Esophagus (tissue), 2 donors: ENCODE data around the gene LYPLA2. TPM values are rescaled to one million over a fixed set of nuclear protein-coding genes. Genes with fewer than 3 reads are reported as not detected.
A peak's percentile ranks its signal among the peaks of the same experiment; 100 is the strongest.
"Not testable (repeated sequence)": the region's sequence is repeated elsewhere in the genome, so short reads cannot be mapped to it uniquely, and the experiment has no call there.

Experiments used
- H3K27ac ChIP-seq, 2 donors: one replicate each; pipeline ENCODE4 v1.5.1; 2013; ENCODE audit warnings: low read depth in 2 of 2, mild to moderate bottlenecking in 2 of 2, inconsistent platforms in 1 of 2, low read length in 1 of 2, moderate library complexity in 1 of 2
- H3K27me3 ChIP-seq, 2 donors: one replicate each; pipeline ENCODE4 v1.6.1; 2013; ENCODE audit warnings: low read length in 2 of 2, control low read depth in 1 of 2, mild to moderate bottlenecking in 1 of 2; ENCODE audit not compliant: insufficient read depth in 2 of 2, control insufficient read depth in 1 of 2
- H3K36me3 ChIP-seq, 2 donors: one replicate each; pipeline ENCODE4 v1.6.1; 2013; ENCODE audit warnings: low read length in 1 of 2; ENCODE audit not compliant: control insufficient read depth in 2 of 2, insufficient read depth in 2 of 2
- H3K4me1 ChIP-seq, 2 donors: one replicate each; pipeline ENCODE4 v1.6.1; 2013; ENCODE audit warnings: low read length in 1 of 2; ENCODE audit not compliant: control insufficient read depth in 2 of 2, insufficient read depth in 2 of 2
- H3K4me3 ChIP-seq, 2 donors: one replicate each; pipeline ENCODE4 v1.5.1; 2013; ENCODE audit warnings: low read length in 2 of 2, mild to moderate bottlenecking in 2 of 2, low read depth in 1 of 2, moderate library complexity in 1 of 2
- H3K9me3 ChIP-seq, 2 donors: one replicate each; pipeline ENCODE4 v1.6.1; 2013; ENCODE audit warnings: mild to moderate bottlenecking in 2 of 2, low read depth in 1 of 2, low read length in 1 of 2, moderate library complexity in 1 of 2; ENCODE audit not compliant: control insufficient read depth in 2 of 2, insufficient read depth in 1 of 2
- WGBS, 2 donors: extraction: QIAGEN DNeasy Blood & Tissue Kit; methylation state at CpG; one replicate each; pipeline ENCODE4 v1.1.7; 2013; 5-methylcytosine and 5-hydroxymethylcytosine counted together
- polyA plus RNA-seq, 2 donors: library from polyadenylated mRNA; stranded (reverse); fragments of 200-250 nt; gene quantifications; one replicate each; pipeline ENCODE4 v1.2.3, GENCODE V29; 2013
- donor health status: healthy with polysubstance abuse.
- donor health status: Bipolar disorder and iron deficiency.

The LYPLA2 gene
- polyA plus RNA-seq, 2 donors, result 44.4 to 63.7 TPM

GRCh38 chr1:23825076-23825761 is 34.3 kb downstream of the LYPLA2 start, which contains the start of gene HMGCL:
TSS of gene HMGCL (minus strand) at chr1:23825429. CDS start at chr1:23825415, 14 bp downstream.
- 0% methylated on average over 38 to 42 of the region's 42 CpGs for WGBS, 2 donors
- Histone ChIP-seq H3K4me3 (peak within 1 kb of the TSS; percentile 98 to 99), H3K4me1 (no peaks in the 10 kb centered on the region), H3K9me3 (no peaks in the 10 kb centered on the region), H3K27me3 (no peaks in the 10 kb centered on the region), H3K27ac (peak within 1 kb of the TSS; percentile 95 to 97), H3K36me3 (no peaks in the 10 kb centered on the region)

GRCh38 chr1:23825762-23826522 is 35.0 kb downstream of the LYPLA2 start:
- H3K4me3 ChIP-seq, result peak overlapping the region; percentile 98 to 99
- H3K4me1 ChIP-seq, result no peaks in the 10 kb centered on the region
- no peaks in the 10 kb centered on the region for H3K36me3 ChIP-seq
- no peak overlapping the region for H3K27ac ChIP-seq
- H3K9me3 ChIP-seq, result no peaks in the 10 kb centered on the region
- 52 to 54% methylated on average over 24 of the region's 24 CpGs for WGBS, 2 donors
- no peaks in the 10 kb centered on the region for H3K27me3 ChIP-seq

DNA sequence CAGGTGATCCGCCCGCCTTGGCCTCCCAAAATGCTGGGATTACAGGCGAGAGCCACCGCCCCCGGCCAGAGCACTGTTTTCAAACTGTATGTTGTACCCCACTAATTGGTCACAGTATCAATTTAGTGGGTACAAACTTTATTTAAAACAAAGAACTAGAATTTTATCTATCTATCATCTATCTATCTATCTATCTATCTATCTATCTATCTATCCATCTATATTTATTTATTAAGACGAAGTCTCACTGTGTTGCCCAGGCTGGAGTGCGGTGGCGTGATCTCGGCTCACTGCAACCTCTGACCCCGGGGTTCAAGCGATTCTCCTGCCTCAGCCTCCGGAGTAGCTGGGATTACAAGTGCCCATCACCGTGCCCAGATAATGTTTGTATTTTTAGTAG is 35.6 kb downstream of the LYPLA2 start:
- H3K27me3 ChIP-seq, H3K27ac ChIP-seq, H3K4me3 ChIP-seq, H3K9me3 ChIP-seq, H3K4me1 ChIP-seq, H3K36me3 ChIP-seq: not testable (repeated sequence)
- 96 to 97% methylated on average over 13 of the region's 13 CpGs for WGBS, 2 donors

DNA sequence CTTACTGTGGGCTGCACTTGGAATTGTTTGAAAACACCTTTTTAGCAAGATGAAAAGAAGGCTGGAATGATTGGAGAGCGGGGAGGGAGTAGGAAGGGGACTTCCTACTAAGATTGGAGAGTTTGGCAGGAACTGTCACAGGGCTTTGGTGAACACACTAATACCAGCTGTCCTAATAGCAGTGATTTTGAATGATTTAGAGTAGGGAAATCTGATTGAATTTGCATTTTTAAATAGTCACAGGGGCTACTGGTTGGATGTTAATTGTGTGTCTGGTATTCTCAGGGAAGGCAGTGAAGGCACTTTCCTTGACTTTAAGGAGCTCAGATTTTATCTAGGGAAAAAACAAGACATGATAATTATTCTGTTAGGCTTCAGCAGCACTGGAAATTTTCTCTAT is 36.8 kb downstream of the LYPLA2 start:
- Histone ChIP-seq H3K4me1 (no peaks in the 10 kb centered on the region), H3K27ac (no peak overlapping the region), H3K4me3 (no peak overlapping the region), H3K27me3 (no peaks in the 10 kb centered on the region), H3K9me3 (no peaks in the 10 kb centered on the region), H3K36me3 (no peaks in the 10 kb centered on the region)
- WGBS, 2 donors, result 82 to 97% methylated on average over 1 of the region's 1 CpG

GRCh38 chr1:23834156-23834555 is 43.2 kb downstream of the LYPLA2 start:
- H3K4me3 ChIP-seq, H3K4me1 ChIP-seq, H3K36me3 ChIP-seq, H3K9me3 ChIP-seq, H3K27me3 ChIP-seq, H3K27ac ChIP-seq: not testable (repeated sequence)
- 67 to 68% methylated on average over 6 of the region's 6 CpGs for WGBS, 2 donors

DNA sequence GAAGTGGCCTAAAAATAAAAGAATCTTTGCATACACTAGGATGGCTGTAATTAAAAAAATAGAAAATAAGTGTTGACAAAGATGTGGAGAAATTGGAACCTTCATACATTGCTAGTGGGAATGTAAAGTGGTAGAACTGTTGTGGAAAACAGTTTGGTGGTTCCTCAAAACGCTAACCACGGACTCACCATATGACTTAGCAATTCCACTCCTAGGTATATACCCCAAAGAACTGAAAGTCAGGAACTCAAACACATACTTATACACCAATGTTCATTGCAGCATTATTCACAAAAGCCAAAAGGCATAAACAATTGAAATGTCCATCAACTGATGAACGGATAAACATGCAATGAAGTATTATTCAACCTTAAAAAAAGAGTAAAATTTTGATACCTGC is 45.1 kb downstream of the LYPLA2 start:
- Histone ChIP-seq H3K27me3 (no peaks in the 10 kb centered on the region), H3K27ac (no peak overlapping the region), H3K36me3 (no peaks in the 10 kb centered on the region), H3K4me3 (no peak overlapping the region), H3K9me3 (no peaks in the 10 kb centered on the region), H3K4me1 (peaks cover 0 to 6% of the 10 kb centered on the region in 2 donors)
- WGBS, 2 donors, result 78 to 79% methylated on average over 3 of the region's 3 CpGs

DNA sequence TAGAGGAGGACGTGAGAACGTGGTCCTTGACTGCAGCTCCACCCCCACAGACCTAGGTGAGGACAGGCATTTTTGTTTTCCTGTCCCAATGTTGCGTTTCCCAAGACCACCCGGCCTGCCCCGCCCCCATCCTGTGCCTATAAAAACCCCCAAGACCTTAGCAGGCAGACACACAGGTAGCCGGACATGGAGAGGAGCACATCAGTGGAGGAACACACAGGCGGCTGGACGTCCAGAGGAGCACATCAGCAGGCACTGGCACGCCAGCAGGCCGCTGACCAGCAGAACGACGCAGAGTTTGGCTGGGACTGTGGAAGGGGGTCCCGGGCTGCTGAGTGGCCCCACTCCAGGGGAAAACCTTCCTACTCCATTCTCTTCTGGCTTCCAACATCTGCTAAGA is 47.0 kb downstream of the LYPLA2 start:
- Histone ChIP-seq H3K27me3 (no peaks in the 10 kb centered on the region), H3K36me3 (no peaks in the 10 kb centered on the region), H3K4me3 (no peak overlapping the region), H3K27ac (no peak overlapping the region), H3K9me3 (no peaks in the 10 kb centered on the region), H3K4me1 (peaks cover 0 to 6% of the 10 kb centered on the region in 2 donors)
- 23 to 29% methylated on average over 13 of the region's 13 CpGs for WGBS, 2 donors

- no peaks in the 10 kb centered on the region for H3K36me3 ChIP-seq
- H3K4me3 ChIP-seq, result peak overlapping the region; percentile 15 to 16
- peaks cover 0 to 6% of the 10 kb centered on the region in 2 donors for H3K4me1 ChIP-seq
- H3K27ac ChIP-seq, result no peak overlapping the region
- WGBS, 2 donors, result 1% methylated on average over 20 to 21 of the region's 21 CpGs
- no peaks in the 10 kb centered on the region for H3K9me3 ChIP-seq
- no peaks in the 10 kb centered on the region for H3K27me3 ChIP-seq
These were observed 47.5 kb downstream of the LYPLA2 start for GRCh38 chr1:23838401-23838866.

- Histone ChIP-seq H3K4me1 (no peaks in the 10 kb centered on the region), H3K36me3 (peaks cover 0 to 5% of the 10 kb centered on the region in 2 donors), H3K27ac (no peak overlapping the region), H3K27me3 (no peaks in the 10 kb centered on the region), H3K4me3 (no peak overlapping the region), H3K9me3 (peaks cover 0 to 2% of the 10 kb centered on the region in 2 donors)
- 91 to 92% methylated on average over 5 of the region's 5 CpGs for WGBS, 2 donors
These were observed 52.7 kb downstream of the LYPLA2 start for GRCh38 chr1:23843644-23844043.
